GM12878 (cell line): ENCODE results near the gene TP53I3. TPM values are rescaled to one million over a fixed set of nuclear protein-coding genes. Genes with fewer than 3 reads are reported as not detected.

ENCODE experiments used
- EGR1 ChIP-seq, 2 experiments: IDR thresholded peaks; 1 replicate in 1 of 2; 2 replicates in 1 of 2; pipeline ENCODE4 v1.6.1; 2011 to 2012; ENCODE audit warnings: low read depth in 2 of 2, low read length in 2 of 2, borderline replicate concordance in 1 of 2, mild to moderate bottlenecking in 1 of 2, moderate library complexity in 1 of 2
- SMAD1 ChIP-seq: fragments of 450-650 bp; IDR thresholded peaks from 2 replicates; pipeline ENCODE4 v1.6.1; 2018; ENCODE audit warnings: mild to moderate bottlenecking, low read depth; ENCODE audit not compliant: partially characterized antibody
- ZNF384 ChIP-seq: IDR thresholded peaks from 2 replicates; pipeline ENCODE4 v1.6.1; 2012; ENCODE audit warnings: low read depth, mild to moderate bottlenecking, low read length, improper control_type of control experiment, borderline replicate concordance
- polyA plus RNA-seq, 11 experiments: library from polyadenylated mRNA; depleted of rRNA in 4 of 11; unstranded in 6 of 11; stranded (reverse) in 5 of 11; fragments of >200 nt; fragmentation: Nextera tagmentation in 4 of 11; fragmentation: Illumina TruSeq in 1 of 11; extraction: Ambion mirVana in 4 of 11; extraction: Trizol in 1 of 11; gene quantifications; 1 replicate in 1 of 11; 2 replicates in 10 of 11; pipeline versions ENCODE4 v1.2.1 to v1.2.3, GENCODE V29; 2011 to 2016; ENCODE audit warnings: inconsistent platforms in 2 of 11, missing spikeins in 2 of 11, low read depth in 1 of 11
- total RNA-seq, 4 experiments: library from RNA; depleted of rRNA in 3 of 4; stranded (reverse); fragments of >200 nt in 3 of 4; fragmentation: Illumina TruSeq in 1 of 4; extraction: Trizol in 1 of 4; gene quantifications; 2 replicates each; pipeline versions ENCODE4 v1.2.1 to v1.2.3, GENCODE V29; 2013 to 2021
- TF ChIP-seq, protein P1 (sequence below): fragments of 450-650 bp; formaldehyde crosslinking; IDR thresholded peaks from 2 replicates; pipeline ENCODE4 v1.4.0; 2022; ENCODE audit warnings: mild to moderate bottlenecking, moderate library complexity
- TF ChIP-seq, protein P2 (sequence below): fragments of 450-650 bp; IDR thresholded peaks from 2 replicates; pipeline ENCODE4 v1.6.1; 2016; ENCODE audit warnings: mild to moderate bottlenecking, moderate library complexity, borderline replicate concordance

Gene TP53I3
- total and polyA plus RNA-seq, 10 of the 15 experiments (the other 5 are each of a cell fraction or from before 2014, with no cell fraction given): 1.4 to 57.4 (median 11.6) TPM

DNA sequence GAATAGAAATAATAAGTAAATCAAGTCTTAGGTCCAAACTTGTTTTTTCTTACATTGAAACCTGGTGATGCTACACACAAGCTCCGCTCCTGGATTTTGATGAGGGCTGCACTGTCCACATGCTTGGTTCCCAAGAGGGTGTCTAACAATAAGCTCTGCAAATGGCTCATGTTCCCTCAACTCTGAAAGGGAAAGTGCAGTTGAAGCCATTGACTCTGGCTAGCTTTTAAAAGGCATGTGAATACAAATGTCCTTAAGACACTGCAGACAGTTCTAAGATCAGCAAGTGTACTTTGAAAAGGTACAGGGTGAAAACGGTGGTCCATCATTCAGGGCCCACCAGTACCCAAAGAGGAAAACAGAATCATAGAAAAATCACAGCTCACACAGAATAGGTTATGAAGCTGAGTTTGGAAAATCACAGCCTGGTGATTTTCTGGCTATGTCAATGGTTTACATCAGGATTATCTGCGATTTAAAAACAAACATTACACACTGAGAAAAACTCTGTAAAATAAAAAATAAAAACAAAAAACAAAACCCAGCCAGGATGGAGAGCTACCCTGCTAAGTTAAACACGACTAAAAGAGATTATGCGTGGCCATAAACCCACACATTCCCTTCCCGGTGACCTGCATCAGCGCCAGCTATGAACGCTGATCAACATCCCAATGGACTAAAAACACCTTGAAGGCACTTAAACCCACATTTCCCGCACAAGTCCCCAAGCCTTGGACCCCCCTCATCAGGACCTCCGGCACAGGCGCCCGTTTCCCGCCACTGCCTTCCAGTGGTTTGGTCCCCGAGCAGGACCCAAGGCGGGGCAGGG lies 37.9 kb upstream of the TP53I3 start (continued):
- TF ChIP-seq, protein P1, sequence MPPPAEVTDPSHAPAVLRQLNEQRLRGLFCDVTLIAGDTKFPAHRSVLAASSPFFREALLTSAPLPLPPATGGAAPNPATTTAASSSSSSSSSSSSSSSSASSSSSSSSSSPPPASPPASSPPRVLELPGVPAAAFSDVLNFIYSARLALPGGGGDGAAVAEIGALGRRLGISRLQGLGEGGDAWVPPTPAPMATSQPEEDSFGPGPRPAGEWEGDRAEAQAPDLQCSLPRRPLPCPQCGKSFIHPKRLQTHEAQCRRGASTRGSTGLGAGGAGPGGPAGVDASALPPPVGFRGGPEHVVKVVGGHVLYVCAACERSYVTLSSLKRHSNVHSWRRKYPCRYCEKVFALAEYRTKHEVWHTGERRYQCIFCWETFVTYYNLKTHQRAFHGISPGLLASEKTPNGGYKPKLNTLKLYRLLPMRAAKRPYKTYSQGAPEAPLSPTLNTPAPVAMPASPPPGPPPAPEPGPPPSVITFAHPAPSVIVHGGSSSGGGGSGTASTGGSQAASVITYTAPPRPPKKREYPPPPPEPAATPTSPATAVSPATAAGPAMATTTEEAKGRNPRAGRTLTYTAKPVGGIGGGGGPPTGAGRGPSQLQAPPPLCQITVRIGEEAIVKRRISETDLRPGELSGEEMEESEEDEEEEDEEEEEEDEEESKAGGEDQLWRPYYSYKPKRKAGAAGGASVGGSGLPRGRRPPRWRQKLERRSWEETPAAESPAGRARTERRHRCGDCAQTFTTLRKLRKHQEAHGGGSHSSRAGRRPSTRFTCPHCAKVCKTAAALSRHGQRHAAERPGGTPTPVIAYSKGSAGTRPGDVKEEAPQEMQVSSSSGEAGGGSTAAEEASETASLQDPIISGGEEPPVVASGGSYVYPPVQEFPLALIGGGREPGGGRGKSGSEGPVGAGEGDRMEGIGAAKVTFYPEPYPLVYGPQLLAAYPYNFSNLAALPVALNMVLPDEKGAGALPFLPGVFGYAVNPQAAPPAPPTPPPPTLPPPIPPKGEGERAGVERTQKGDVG (CRISPR knock-in tag): no peak
- TF ChIP-seq EGR1 (IDR thresholded peaks at IDR 0.05; ENCODE audit: borderline replicate concordance in 1 of 2, low read depth in 2 of 2, low read length in 2 of 2) (0 out of 3 replicates have a peak, but pooled peaks of 1 of the 2 experiments have one; percentile 19), ZNF384 (no peak), SMAD1 (no peak)
- TF ChIP-seq, protein P2, sequence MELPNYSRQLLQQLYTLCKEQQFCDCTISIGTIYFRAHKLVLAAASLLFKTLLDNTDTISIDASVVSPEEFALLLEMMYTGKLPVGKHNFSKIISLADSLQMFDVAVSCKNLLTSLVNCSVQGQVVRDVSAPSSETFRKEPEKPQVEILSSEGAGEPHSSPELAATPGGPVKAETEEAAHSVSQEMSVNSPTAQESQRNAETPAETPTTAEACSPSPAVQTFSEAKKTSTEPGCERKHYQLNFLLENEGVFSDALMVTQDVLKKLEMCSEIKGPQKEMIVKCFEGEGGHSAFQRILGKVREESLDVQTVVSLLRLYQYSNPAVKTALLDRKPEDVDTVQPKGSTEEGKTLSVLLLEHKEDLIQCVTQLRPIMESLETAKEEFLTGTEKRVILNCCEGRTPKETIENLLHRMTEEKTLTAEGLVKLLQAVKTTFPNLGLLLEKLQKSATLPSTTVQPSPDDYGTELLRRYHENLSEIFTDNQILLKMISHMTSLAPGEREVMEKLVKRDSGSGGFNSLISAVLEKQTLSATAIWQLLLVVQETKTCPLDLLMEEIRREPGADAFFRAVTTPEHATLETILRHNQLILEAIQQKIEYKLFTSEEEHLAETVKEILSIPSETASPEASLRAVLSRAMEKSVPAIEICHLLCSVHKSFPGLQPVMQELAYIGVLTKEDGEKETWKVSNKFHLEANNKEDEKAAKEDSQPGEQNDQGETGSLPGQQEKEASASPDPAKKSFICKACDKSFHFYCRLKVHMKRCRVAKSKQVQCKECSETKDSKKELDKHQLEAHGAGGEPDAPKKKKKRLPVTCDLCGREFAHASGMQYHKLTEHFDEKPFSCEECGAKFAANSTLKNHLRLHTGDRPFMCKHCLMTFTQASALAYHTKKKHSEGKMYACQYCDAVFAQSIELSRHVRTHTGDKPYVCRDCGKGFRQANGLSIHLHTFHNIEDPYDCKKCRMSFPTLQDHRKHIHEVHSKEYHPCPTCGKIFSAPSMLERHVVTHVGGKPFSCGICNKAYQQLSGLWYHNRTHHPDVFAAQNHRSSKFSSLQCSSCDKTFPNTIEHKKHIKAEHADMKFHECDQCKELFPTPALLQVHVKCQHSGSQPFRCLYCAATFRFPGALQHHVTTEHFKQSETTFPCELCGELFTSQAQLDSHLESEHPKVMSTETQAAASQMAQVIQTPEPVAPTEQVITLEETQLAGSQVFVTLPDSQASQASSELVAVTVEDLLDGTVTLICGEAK: no peak; the same call in 1 of the 2 replicates
